ENCODE data around the gene APLP2. TPM values are rescaled to one million over a fixed set of nuclear protein-coding genes. Genes with fewer than 3 reads are reported as not detected.
A peak's percentile ranks its signal among the peaks of the same experiment; 100 is the strongest.

The APLP2 gene
- total RNA-seq, 1 donor from 2014 or later, result 330 TPM

DNA sequence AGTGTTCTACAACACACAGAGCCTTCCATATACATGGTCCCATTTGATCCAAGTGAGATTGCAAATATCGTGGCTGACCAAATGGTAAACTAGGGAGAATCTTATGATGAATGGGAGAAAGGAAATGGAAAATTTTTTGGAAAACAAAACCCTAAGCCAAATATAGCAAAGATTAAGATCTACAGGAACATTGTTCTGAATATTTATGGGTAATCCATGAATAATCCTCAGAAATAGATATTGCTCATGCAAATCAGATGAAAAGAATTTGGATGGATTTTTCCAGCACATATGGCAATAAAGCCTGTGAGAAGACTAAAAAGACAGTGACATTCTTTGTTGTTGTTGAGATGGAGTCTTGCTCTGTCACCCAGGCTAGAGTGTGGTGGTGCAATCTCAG is 45.3 kb upstream of the APLP2 start:
- TF ChIP-seq, protein P1, sequence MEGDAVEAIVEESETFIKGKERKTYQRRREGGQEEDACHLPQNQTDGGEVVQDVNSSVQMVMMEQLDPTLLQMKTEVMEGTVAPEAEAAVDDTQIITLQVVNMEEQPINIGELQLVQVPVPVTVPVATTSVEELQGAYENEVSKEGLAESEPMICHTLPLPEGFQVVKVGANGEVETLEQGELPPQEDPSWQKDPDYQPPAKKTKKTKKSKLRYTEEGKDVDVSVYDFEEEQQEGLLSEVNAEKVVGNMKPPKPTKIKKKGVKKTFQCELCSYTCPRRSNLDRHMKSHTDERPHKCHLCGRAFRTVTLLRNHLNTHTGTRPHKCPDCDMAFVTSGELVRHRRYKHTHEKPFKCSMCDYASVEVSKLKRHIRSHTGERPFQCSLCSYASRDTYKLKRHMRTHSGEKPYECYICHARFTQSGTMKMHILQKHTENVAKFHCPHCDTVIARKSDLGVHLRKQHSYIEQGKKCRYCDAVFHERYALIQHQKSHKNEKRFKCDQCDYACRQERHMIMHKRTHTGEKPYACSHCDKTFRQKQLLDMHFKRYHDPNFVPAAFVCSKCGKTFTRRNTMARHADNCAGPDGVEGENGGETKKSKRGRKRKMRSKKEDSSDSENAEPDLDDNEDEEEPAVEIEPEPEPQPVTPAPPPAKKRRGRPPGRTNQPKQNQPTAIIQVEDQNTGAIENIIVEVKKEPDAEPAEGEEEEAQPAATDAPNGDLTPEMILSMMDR (IDR thresholded peaks at IDR 0.05), result no peak
- Mint-ChIP-seq H3K27ac (ENCODE audit: unreplicated experiment) (no peak overlapping the region), H3K4me3 (ENCODE audit: unreplicated experiment) (no peak overlapping the region), H3K36me3 (ENCODE audit: unreplicated experiment) (no peaks in the 10 kb centered on the region), H3K27me3 (ENCODE audit: unreplicated experiment) (no peaks in the 10 kb centered on the region), H3K4me1 (ENCODE audit: unreplicated experiment) (peaks cover 23% of the 10 kb centered on the region), H3K9me3 (ENCODE audit: unreplicated experiment) (no peaks in the 10 kb centered on the region)
- DNase-seq (ENCODE audit: extremely low spot score, unreplicated experiment), result no peak

DNA sequence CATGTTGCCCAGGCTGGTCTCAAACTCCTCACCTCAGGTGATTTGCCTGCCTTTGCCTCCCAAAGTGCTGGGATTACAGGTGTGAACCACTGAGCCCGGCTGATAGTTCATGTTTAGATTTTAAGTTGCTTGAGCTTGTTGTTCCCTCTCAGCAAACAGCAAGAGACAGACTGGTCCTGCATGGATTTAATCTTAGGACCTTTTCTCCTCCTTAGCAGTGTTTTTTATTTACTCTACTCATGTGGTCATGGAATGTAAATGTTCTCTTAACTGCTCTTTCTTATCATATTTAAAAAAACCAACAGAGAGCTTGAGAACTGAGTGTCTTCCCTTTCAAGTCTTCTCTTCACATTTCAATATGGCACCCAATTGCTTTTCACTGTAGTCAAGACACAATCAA is 44.3 kb upstream of the APLP2 start:
- H3K4me1 Mint-ChIP-seq (ENCODE audit: unreplicated experiment), result peaks cover 22% of the 10 kb centered on the region
- H3K27me3 Mint-ChIP-seq (ENCODE audit: unreplicated experiment), result no peaks in the 10 kb centered on the region
- H3K36me3 Mint-ChIP-seq (ENCODE audit: unreplicated experiment), result no peaks in the 10 kb centered on the region
- no peak overlapping the region for H3K27ac Mint-ChIP-seq (ENCODE audit: unreplicated experiment)
- no peak overlapping the region for H3K4me3 Mint-ChIP-seq (ENCODE audit: unreplicated experiment)
- DNase-seq (ENCODE audit: extremely low spot score, unreplicated experiment), result peak; percentile 13
- TF ChIP-seq, protein P1 (IDR thresholded peaks at IDR 0.05), result no peak
- no peaks in the 10 kb centered on the region for H3K9me3 Mint-ChIP-seq (ENCODE audit: unreplicated experiment)

DNA sequence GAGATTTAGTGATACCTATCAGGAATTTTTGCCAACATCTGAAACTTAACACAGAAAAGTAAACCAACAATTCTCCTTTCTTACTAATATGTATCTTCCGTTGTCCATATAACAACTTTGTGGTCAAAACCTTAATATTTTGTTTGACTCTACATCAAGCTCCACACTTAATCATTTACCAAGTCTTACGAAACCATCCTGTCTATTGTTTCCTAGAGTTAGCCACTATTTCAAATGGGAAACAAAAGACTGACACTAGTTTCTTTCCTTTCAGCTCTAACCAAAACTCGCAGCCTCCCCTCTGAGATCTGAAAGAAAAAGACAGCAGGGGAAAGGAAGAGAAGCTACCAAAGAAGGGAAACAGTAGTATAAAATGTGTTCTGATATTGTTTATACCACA is 40.6 kb upstream of the APLP2 start:
- H3K4me1 Mint-ChIP-seq (ENCODE audit: unreplicated experiment), result peaks cover 6% of the 10 kb centered on the region
- DNase-seq (ENCODE audit: extremely low spot score, unreplicated experiment), result no peak
- no peak overlapping the region for H3K4me3 Mint-ChIP-seq (ENCODE audit: unreplicated experiment)
- no peaks in the 10 kb centered on the region for H3K36me3 Mint-ChIP-seq (ENCODE audit: unreplicated experiment)
- H3K9me3 Mint-ChIP-seq (ENCODE audit: unreplicated experiment), result no peaks in the 10 kb centered on the region
- H3K27me3 Mint-ChIP-seq (ENCODE audit: unreplicated experiment), result no peaks in the 10 kb centered on the region
- TF ChIP-seq, protein P1 (IDR thresholded peaks at IDR 0.05), result no peak
- no peak overlapping the region for H3K27ac Mint-ChIP-seq (ENCODE audit: unreplicated experiment)

DNA sequence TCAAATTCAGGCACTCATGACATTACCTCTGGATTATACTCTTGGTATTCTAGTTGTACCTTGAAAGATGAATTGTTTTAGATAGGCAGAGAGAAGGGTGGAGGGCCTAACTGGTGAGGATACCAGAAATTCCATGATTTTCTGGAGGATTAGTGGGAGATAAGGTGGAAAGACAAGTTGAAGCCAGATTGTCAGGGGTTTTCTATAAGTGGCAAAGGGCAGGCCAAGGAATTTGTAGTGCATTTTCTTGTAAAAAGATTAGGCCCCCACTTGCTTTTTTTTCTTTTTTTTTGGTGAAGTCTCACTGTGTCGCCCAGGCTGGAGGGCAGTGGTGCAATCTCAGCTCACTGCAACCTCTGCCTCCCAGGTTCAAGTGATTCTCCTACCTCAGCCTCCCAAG is 38.6 kb upstream of the APLP2 start:
- Mint-ChIP-seq H3K36me3 (ENCODE audit: unreplicated experiment) (no peaks in the 10 kb centered on the region), H3K9me3 (ENCODE audit: unreplicated experiment) (no peaks in the 10 kb centered on the region), H3K27ac (ENCODE audit: unreplicated experiment) (no peak overlapping the region), H3K4me3 (ENCODE audit: unreplicated experiment) (no peak overlapping the region), H3K27me3 (ENCODE audit: unreplicated experiment) (no peaks in the 10 kb centered on the region), H3K4me1 (ENCODE audit: unreplicated experiment) (peaks cover 2% of the 10 kb centered on the region)
- TF ChIP-seq, protein P1 (IDR thresholded peaks at IDR 0.05), result no peak
- DNase-seq (ENCODE audit: extremely low spot score, unreplicated experiment), result no peak

DNA sequence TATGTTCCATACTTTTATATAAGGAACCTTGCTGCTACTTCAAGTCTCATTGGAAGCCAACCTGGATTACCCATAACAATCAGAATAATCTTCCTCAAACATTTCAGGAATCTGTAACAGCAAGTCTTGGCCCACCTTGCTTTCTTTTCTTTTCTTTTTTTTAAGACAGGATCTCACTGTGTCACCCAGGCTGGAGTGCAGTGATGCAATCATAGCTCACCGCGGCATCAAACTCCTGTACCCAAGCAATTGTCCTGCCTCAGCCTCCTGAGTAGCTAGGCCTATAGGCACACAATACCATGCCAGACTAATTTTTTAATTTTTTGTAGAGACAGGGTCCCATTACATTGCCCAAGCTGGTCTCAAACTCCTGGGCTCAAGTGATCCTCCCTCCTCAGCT is 37.7 kb upstream of the APLP2 start:
- H3K36me3 Mint-ChIP-seq (ENCODE audit: unreplicated experiment), result no peaks in the 10 kb centered on the region
- no peaks in the 10 kb centered on the region for H3K9me3 Mint-ChIP-seq (ENCODE audit: unreplicated experiment)
- TF ChIP-seq, protein P1 (IDR thresholded peaks at IDR 0.05), result no peak
- H3K4me1 Mint-ChIP-seq (ENCODE audit: unreplicated experiment), result peaks cover 2% of the 10 kb centered on the region
- no peak overlapping the region for H3K27ac Mint-ChIP-seq (ENCODE audit: unreplicated experiment)
- H3K27me3 Mint-ChIP-seq (ENCODE audit: unreplicated experiment), result no peaks in the 10 kb centered on the region
- peak; percentile 8 for DNase-seq (ENCODE audit: extremely low spot score, unreplicated experiment)
- H3K4me3 Mint-ChIP-seq (ENCODE audit: unreplicated experiment), result no peak overlapping the region

All from osteocyte (in vitro differentiated cells).